ENCODE measurements around the gene CFAP141.
"Not testable (repeated sequence)": the region's sequence is repeated elsewhere in the genome, so short reads cannot be mapped to it uniquely, and the experiment has no call there.

Gene CFAP141

DNA sequence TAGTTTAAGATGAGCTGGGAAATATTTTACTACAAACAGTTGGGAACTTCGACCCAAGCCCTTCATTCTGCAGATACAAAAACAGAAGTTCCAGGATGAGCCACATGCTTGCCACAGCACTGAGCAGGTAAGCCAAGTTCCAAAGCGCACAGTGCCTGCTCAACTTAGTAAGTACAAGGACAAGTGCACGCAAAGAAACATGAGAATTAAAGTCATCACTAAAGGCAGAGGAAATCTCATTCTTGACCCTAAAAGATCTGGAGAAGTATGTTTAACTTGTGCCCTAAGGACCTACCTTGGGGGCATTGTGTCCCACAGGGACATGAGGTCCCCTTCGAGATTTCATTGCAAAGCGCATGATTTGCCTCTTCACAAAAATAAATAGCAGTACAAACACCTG, 13.4 kb upstream of the CFAP141 start:
- DNase-seq, result no peak
- H3K27me3 Mint-ChIP-seq (ENCODE audit: low read depth, poor library complexity), result peaks cover 2% of the 10 kb centered on the region
- H3K36me3 Mint-ChIP-seq (ENCODE audit: low read depth), result peaks cover 48% of the 10 kb centered on the region
- H3K27ac Mint-ChIP-seq, result peak overlapping the region; percentile 99
- peaks cover 5% of the 10 kb centered on the region for H3K9me3 Mint-ChIP-seq
- H3K4me1 Mint-ChIP-seq, result peaks cover 55% of the 10 kb centered on the region
- H3K4me3 Mint-ChIP-seq, result peak overlapping the region; percentile 99
- TF ChIP-seq, protein P1, sequence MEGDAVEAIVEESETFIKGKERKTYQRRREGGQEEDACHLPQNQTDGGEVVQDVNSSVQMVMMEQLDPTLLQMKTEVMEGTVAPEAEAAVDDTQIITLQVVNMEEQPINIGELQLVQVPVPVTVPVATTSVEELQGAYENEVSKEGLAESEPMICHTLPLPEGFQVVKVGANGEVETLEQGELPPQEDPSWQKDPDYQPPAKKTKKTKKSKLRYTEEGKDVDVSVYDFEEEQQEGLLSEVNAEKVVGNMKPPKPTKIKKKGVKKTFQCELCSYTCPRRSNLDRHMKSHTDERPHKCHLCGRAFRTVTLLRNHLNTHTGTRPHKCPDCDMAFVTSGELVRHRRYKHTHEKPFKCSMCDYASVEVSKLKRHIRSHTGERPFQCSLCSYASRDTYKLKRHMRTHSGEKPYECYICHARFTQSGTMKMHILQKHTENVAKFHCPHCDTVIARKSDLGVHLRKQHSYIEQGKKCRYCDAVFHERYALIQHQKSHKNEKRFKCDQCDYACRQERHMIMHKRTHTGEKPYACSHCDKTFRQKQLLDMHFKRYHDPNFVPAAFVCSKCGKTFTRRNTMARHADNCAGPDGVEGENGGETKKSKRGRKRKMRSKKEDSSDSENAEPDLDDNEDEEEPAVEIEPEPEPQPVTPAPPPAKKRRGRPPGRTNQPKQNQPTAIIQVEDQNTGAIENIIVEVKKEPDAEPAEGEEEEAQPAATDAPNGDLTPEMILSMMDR (IDR thresholded peaks at IDR 0.05), result no peak

DNA sequence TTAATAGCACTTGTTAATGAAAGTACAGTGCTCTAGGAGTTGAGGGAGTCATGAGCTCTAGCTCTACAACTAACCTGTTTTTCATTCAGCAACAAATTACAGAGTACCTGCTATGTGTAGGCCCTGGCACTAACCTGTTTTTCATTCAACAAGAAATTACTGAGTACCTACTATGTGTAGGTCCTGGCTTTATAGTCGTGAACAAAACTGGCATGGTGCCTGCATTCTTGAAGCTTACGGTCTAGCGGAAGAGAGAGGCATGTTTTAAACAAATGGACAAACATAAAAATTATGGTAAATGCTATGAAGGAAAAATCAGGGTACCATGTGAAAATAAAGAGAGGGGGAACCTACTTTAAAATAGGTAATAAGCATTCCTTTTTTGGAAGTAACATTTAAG, 12.4 kb upstream of the CFAP141 start:
- Mint-ChIP-seq H3K27ac (peak overlapping the region; percentile 93), H3K4me1 (peaks cover 45% of the 10 kb centered on the region), H3K27me3 (ENCODE audit: low read depth, poor library complexity) (peaks cover 2% of the 10 kb centered on the region), H3K4me3 (peak overlapping the region; percentile 99), H3K36me3 (ENCODE audit: low read depth) (peaks cover 52% of the 10 kb centered on the region), H3K9me3 (peaks cover 5% of the 10 kb centered on the region)
- no peak for DNase-seq
- TF ChIP-seq, protein P1 (IDR thresholded peaks at IDR 0.05), result no peak

- H3K4me3 Mint-ChIP-seq, result no peak overlapping the region
- TF ChIP-seq, protein P1 (IDR thresholded peaks at IDR 0.05), result no peak
- DNase-seq, result no peak
- peaks cover 2% of the 10 kb centered on the region for H3K27me3 Mint-ChIP-seq (ENCODE audit: low read depth, poor library complexity)
- H3K9me3 Mint-ChIP-seq, result peaks cover 5% of the 10 kb centered on the region
- no peak overlapping the region for H3K27ac Mint-ChIP-seq
- peaks cover 74% of the 10 kb centered on the region for H3K36me3 Mint-ChIP-seq (ENCODE audit: low read depth)
- H3K4me1 Mint-ChIP-seq, result peaks cover 11% of the 10 kb centered on the region
Observed at GRCh38 chr1:154213274-154213673, 7.1 kb upstream of the CFAP141 start.

DNA sequence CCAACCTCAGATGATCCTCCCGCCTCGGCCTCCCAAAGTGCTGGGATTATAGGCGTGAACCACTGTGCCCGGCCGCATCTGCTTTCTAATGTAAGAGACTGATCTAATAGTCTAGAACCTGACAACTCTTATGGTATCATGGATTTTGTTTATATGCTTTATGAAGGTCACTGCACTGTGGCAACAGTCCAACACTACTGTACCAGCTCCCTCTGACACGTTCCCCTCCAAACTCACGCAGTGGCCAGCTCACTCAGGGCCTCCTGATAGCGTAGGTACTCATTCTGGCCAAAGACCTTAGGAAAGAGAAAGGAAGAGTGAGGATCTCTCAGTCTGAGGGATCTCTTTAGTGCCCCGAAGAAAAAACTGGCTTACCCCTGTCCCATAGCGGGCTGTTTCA, 6.0 kb upstream of the CFAP141 start:
- H3K27me3 Mint-ChIP-seq (ENCODE audit: low read depth, poor library complexity), result peaks cover 2% of the 10 kb centered on the region
- H3K4me3 Mint-ChIP-seq, result no peak overlapping the region
- no peak for DNase-seq
- H3K4me1 Mint-ChIP-seq, result no peaks in the 10 kb centered on the region
- H3K36me3 Mint-ChIP-seq (ENCODE audit: low read depth), result peaks cover 74% of the 10 kb centered on the region
- TF ChIP-seq, protein P1 (IDR thresholded peaks at IDR 0.05), result no peak
- peak overlapping the region; percentile 39 for H3K27ac Mint-ChIP-seq
- H3K9me3 Mint-ChIP-seq, result peaks cover under 1% of the 10 kb centered on the region

GRCh38 chr1:154208677-154209388, 2.7 kb upstream of the CFAP141 start:
- Mint-ChIP-seq H3K4me3 (no peak overlapping the region), H3K9me3 (no peaks in the 10 kb centered on the region), H3K36me3 (ENCODE audit: low read depth) (peaks cover 72% of the 10 kb centered on the region), H3K27me3 (ENCODE audit: low read depth, poor library complexity) (no peaks in the 10 kb centered on the region), H3K27ac (no peak overlapping the region), H3K4me1 (no peaks in the 10 kb centered on the region)
- no peak for DNase-seq
- TF ChIP-seq, protein P1 (IDR thresholded peaks at IDR 0.05), result no peak

DNA sequence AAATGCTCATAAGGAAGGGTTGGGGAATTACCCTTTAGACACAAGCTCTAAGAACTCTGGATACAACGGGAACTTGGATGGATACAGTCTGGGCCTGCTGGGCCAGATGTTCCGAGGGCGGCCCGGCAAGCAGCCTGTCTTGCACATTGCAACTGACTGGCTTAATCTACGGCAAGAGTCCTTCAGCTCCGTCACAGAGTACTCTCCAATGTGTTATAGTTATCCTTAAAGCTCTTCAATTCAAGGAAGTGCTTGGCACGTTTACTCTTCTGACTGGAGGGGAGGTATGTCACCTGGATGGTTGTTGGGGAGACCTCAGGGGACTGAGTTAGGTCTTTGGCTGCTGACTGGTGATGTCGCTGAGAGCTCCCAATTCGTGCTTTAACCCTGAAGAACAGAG, 1.1 kb upstream of the CFAP141 start:
- no peak for DNase-seq
- Mint-ChIP-seq H3K4me1 (no peaks in the 10 kb centered on the region), H3K9me3 (no peaks in the 10 kb centered on the region), H3K36me3 (ENCODE audit: low read depth) (peaks cover 59% of the 10 kb centered on the region), H3K27ac (peak overlapping the region; percentile 87), H3K27me3 (ENCODE audit: low read depth, poor library complexity) (no peaks in the 10 kb centered on the region), H3K4me3 (no peak overlapping the region)
- TF ChIP-seq, protein P1 (IDR thresholded peaks at IDR 0.05), result no peak

DNA sequence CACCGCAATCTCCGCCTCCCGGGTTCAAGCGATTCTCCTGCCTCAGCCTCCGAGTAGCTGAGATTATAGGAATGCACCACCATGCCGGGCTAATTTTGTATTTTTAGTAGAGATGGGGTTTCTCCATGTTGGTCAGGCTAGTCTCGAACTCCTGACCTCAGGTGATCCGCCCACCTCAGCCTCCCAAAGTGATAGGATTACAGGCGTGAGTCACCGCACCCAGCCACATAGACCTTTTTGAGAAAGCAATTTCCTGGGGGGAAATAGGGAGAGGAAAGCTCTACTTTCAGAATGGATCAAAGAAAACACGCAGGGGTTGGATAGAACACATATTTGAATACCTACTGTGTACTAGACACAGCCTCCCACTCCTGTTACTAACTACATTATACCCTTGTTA, 355 bp downstream of the CFAP141 start:
- Mint-ChIP-seq H3K36me3 (ENCODE audit: low read depth) (peaks cover 52% of the 10 kb centered on the region), H3K27ac (peak overlapping the region; percentile 98)
- not testable (repeated sequence) for H3K4me3 Mint-ChIP-seq

More for the DNA sequence above, 355 bp downstream of the CFAP141 start:
- not testable (repeated sequence) for H3K9me3 Mint-ChIP-seq; H3K27me3 Mint-ChIP-seq (ENCODE audit: low read depth, poor library complexity); DNase-seq; H3K4me1 Mint-ChIP-seq

All from nephron progenitor cell (in vitro differentiated cells).